MCF 10A (cell line): ENCODE data around the gene MRPL4. TPM values are rescaled to one million over a fixed set of nuclear protein-coding genes. Genes with fewer than 3 reads are reported as not detected.
A peak's percentile ranks its signal among the peaks of the same experiment; 100 is the strongest.

Source experiments
- BruUV-seq: library from RNA; stranded (reverse); fragments of 400-500 nt; replicated peaks from 2 replicates; lab custom pipeline; 2021; lab: Mats Ljungman, UMichigan
- CTCF ChIA-PET: fragments of 300-600 bp; sonication (Branson Sonifier 250); formaldehyde crosslinking; extraction: SDS; loops from one replicate; lab custom pipeline; 2021; ENCODE audit warnings: antibody characterized with exemption, inconsistent platforms; lab: Yijun Ruan, JAX
- POLR2A ChIA-PET: fragments of 300-600, 350-650 bp; sonication (Branson Sonifier 250); formaldehyde crosslinking; extraction: SDS; loops from one replicate; lab custom pipeline; 2020; ENCODE audit warnings: antibody characterized with exemption, inconsistent platforms; lab: Yijun Ruan, JAX
- DNase-seq: peaks from one replicate; pipeline ENCODE4 v3.0.0-alpha.2; 2018; ENCODE audit not compliant: unreplicated experiment
- H3K27ac Mint-ChIP-seq: one replicate; pipeline ENCODE4 v1.8.0; 2022; ENCODE audit warnings: mild to moderate bottlenecking, low read depth, mixed read lengths; ENCODE audit not compliant: unreplicated experiment
- H3K27me3 Mint-ChIP-seq: one replicate; pipeline ENCODE4 v1.8.0; 2022; ENCODE audit warnings: mixed read lengths; ENCODE audit not compliant: insufficient read depth, unreplicated experiment
- H3K36me3 Mint-ChIP-seq: one replicate; pipeline ENCODE4 v1.8.0; 2022; ENCODE audit warnings: mild to moderate bottlenecking, moderate library complexity, mixed read lengths; ENCODE audit not compliant: insufficient read depth, unreplicated experiment
- H3K4me1 Mint-ChIP-seq: one replicate; pipeline ENCODE4 v1.8.0; 2022; ENCODE audit warnings: mixed read lengths; ENCODE audit not compliant: insufficient read depth, unreplicated experiment
- H3K4me3 Mint-ChIP-seq: one replicate; pipeline ENCODE4 v1.8.0; 2022; ENCODE audit warnings: mild to moderate bottlenecking, moderate library complexity, mixed read lengths; ENCODE audit not compliant: unreplicated experiment
- H3K9me3 Mint-ChIP-seq: one replicate; pipeline ENCODE4 v1.8.0; 2022; ENCODE audit warnings: mixed read lengths; ENCODE audit not compliant: unreplicated experiment
- intact Hi-C: fragments of 100-400 bp; cut with micrococcal nuclease; formaldehyde crosslinking; loops from 2 replicates; pipeline ENCODE4 v1.14.1; 2022
- total RNA-seq: library from RNA; stranded (reverse); gene quantifications from 2 replicates; pipeline ENCODE4 v1.2.3, GENCODE V29; 2022
- TF ChIP-seq, protein P1 (sequence below): fragments of 200-600 bp; IDR thresholded peaks from one replicate; pipeline ENCODE4 v1.8.0; 2022; ENCODE audit warnings: antibody characterized with exemption, mild to moderate bottlenecking; ENCODE audit not compliant: unreplicated experiment

MRPL4 gene
- total RNA-seq, 1 experiment from 2014 or later, result 120 TPM

DNA sequence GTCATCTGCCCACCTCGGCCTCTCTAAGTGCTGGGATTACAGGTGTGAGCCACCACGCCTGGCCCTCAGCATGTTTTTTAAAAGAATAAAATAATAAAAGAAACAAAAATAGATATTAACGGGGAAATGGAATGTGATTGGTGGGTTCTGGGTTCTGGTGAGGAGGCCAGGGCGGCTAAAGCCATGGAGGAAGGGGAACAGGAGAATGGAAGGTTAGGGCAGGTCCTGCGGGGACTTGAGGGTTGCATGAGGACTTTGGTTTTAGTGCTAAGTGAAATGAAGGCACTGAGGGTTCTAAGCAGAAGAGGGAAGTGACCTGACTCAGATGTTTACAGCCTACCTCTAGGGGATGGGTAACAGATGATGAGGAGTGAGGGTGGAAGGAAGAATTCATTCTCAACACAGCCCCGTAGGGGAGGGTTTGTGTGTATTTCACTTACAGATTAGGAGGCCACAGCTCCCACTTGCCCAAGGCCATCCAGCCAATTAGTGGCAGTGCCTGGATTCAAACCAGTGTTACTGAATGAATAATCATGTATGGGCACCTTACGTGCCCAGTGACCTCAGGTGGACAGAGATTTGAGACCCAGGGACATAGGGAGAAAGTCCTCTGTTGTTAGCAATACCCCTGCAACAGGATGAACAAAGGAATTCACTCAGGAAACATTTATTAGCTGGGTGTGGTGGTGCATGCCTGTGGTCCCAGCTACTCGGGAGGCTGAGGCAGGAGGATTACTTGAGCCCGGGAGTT, 6.7 kb upstream of the MRPL4 start:
- intact Hi-C loops, result no loop called here
- H3K36me3 Mint-ChIP-seq, result no peaks in the 10 kb centered on the region
- no peak overlapping the region for H3K27ac Mint-ChIP-seq
- TF ChIP-seq, protein P1, sequence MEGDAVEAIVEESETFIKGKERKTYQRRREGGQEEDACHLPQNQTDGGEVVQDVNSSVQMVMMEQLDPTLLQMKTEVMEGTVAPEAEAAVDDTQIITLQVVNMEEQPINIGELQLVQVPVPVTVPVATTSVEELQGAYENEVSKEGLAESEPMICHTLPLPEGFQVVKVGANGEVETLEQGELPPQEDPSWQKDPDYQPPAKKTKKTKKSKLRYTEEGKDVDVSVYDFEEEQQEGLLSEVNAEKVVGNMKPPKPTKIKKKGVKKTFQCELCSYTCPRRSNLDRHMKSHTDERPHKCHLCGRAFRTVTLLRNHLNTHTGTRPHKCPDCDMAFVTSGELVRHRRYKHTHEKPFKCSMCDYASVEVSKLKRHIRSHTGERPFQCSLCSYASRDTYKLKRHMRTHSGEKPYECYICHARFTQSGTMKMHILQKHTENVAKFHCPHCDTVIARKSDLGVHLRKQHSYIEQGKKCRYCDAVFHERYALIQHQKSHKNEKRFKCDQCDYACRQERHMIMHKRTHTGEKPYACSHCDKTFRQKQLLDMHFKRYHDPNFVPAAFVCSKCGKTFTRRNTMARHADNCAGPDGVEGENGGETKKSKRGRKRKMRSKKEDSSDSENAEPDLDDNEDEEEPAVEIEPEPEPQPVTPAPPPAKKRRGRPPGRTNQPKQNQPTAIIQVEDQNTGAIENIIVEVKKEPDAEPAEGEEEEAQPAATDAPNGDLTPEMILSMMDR, result no peak
- CTCF ChIA-PET, result interaction anchor here (0.5 to 1.6 kb wide), 4 partner anchors 14 to 354 kb away, joined by 3 to 5 read pairs (median 4); no protein-coding TSS in a partner anchor
- H3K27me3 Mint-ChIP-seq, result no peaks in the 10 kb centered on the region
- no peaks in the 10 kb centered on the region for H3K4me1 Mint-ChIP-seq
- DNase-seq, result no peak
- BruUV-seq, result no TSS peak
- no peak overlapping the region for H3K4me3 Mint-ChIP-seq
- POLR2A ChIA-PET, result no interaction called here
- no peaks in the 10 kb centered on the region for H3K9me3 Mint-ChIP-seq

DNA sequence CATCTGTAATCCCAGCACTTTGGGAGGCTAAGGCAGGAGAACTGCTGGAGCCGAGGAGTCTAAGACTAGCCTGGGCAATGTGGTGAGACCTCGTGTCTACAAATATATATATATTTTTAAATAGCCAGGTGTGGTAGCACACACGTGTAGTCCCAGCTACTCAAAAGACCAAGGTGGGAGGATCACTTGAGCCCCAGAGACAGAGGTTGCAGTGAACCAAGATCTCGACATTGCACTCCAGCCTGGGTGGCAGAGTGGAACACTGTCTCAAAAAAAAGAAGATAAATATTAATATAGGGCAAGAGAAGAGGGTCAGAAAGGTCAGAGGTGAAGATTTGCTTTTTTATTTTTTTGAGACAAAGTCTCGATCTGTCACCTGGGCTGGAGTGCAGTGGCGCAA, 5.5 kb upstream of the MRPL4 start:
- BruUV-seq, result no TSS peak
- Mint-ChIP-seq H3K36me3 (no peaks in the 10 kb centered on the region), H3K4me3 (no peak overlapping the region), H3K4me1 (no peaks in the 10 kb centered on the region), H3K9me3 (no peaks in the 10 kb centered on the region), H3K27ac (no peak overlapping the region), H3K27me3 (no peaks in the 10 kb centered on the region)
- no peak for DNase-seq
- ChIA-PET CTCF (interaction anchor here (0.7 to 1.0 kb wide), 2 partner anchors 25 to 187 kb away, joined by 4 to 5 read pairs; partner anchors contain the start of gene ICAM1), POLR2A (interaction anchor here (0.6 to 0.7 kb wide), 2 partner anchors 242 to 1119 kb away, joined by 3 to 4 read pairs; no protein-coding TSS in a partner anchor)
- TF ChIP-seq, protein P1, result no peak
- intact Hi-C loops, result no loop called here

DNA sequence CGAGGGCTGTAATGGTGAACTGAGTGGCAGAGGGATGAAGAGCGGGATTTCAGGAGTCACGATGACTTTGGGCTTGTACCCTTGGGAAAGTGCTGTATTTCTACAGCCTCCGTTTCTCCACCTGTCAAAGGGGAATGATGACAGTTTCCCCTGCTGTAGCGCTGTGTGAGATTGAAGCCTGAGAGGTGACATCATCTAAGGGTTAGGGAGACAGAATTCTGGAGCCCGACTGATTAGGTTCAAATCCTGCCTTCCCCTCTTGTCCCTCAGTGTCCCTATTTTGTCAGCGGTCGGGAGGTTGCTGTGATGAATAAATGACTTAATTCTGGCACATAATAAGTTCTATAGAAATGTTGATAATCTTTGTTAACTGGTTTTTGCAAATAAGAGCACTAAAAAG, 693 bp downstream of the MRPL4 start:
- intact Hi-C loops, result no loop called here
- H3K9me3 Mint-ChIP-seq, result no peaks in the 10 kb centered on the region

DNA sequence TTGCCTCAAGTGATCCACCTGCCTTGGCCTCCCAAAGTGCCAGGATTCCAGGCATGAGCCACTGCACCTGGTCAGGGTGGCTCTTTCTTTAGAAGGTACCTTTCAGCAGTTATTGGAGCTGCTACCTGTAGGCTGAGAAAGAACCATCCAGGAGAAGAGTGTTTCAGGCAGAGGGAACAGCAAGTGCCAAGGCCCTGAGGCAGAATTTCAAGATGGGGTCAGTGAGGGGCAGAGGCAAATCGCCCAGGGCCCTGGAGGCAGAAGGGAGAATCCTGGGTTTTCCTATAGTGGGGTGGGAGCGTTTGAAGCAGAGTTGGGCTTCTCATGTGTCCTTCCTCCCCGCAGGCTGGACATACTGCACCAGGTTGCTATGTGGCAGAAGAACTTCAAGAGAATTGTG, 2.2 kb downstream of the MRPL4 start:
- H3K9me3 Mint-ChIP-seq, result no peaks in the 10 kb centered on the region
- no peaks in the 10 kb centered on the region for H3K27me3 Mint-ChIP-seq
- TF ChIP-seq, protein P1, result no peak
- H3K4me3 Mint-ChIP-seq, result peak overlapping the region; percentile 50
- no peak overlapping the region for H3K27ac Mint-ChIP-seq
- CTCF ChIA-PET, result interaction anchor here (0.6 to 1.3 kb wide), 4 partner anchors 57 to 323 kb away, joined by 3 to 6 read pairs (median 4); no protein-coding TSS in a partner anchor
- peaks cover 48% of the 10 kb centered on the region for H3K36me3 Mint-ChIP-seq
- intact Hi-C loops, result no loop called here
- DNase-seq, result no peak
- POLR2A ChIA-PET, result no interaction called here
- H3K4me1 Mint-ChIP-seq, result peaks cover 5% of the 10 kb centered on the region
- BruUV-seq, result no TSS peak

More for the DNA sequence above, 693 bp downstream of the MRPL4 start:
- CTCF ChIA-PET, result no interaction called here
- Mint-ChIP-seq H3K27me3 (no peaks in the 10 kb centered on the region), H3K36me3 (peaks cover 35% of the 10 kb centered on the region), H3K27ac (peak overlapping the region; percentile 97), H3K4me3 (peak overlapping the region; percentile 92), H3K4me1 (peaks cover 5% of the 10 kb centered on the region)
- no peak for DNase-seq
- TF ChIP-seq, protein P1, result no peak
- TSS peak; percentile 59 for BruUV-seq
- POLR2A ChIA-PET, result interaction anchor here (0.9 to 2.7 kb wide), 3 partner anchors 17 to 146 kb away, joined by 3 to 7 read pairs (median 7); partner anchors contain the start of gene PPAN
